B cell (primary cell): ENCODE measurements around the gene ETFB.

Experiments used
- EZH2 ChIP-seq: IDR thresholded peaks from 2 replicates; pipeline ENCODE4 v1.6.1; 2012; ENCODE audit warnings: borderline replicate concordance, low read depth, mild to moderate bottlenecking, moderate library complexity, low read length; ENCODE audit not compliant: insufficient read depth, poor library complexity, severe bottlenecking
- TF ChIP-seq, protein P1 (sequence below): fragments of 200-600 bp; IDR thresholded peaks from one replicate; pipeline ENCODE4 v1.8.0; 2022; ENCODE audit warnings: antibody characterized with exemption, mild to moderate bottlenecking

DNA sequence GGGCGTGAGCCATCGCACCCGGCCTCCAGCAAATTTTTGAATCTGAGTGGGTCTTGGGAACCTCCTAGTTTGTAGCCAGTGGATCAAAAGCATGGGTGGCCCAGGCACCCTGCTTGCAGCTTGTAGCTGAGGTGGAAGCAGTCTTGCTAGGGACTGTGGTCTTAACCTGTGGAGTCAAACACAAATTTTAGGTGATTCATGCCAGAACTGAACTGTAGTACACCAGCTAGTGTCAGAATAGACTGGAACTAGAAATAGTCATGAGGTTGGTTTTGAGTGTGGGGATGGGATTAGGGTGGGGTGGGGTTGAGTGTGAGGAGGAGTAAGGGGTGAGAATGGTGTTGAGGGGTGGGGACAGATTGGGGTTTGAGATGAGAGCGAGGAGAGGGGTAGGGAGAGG, 15.8 kb upstream of the ETFB start:
- TF ChIP-seq, protein P1, sequence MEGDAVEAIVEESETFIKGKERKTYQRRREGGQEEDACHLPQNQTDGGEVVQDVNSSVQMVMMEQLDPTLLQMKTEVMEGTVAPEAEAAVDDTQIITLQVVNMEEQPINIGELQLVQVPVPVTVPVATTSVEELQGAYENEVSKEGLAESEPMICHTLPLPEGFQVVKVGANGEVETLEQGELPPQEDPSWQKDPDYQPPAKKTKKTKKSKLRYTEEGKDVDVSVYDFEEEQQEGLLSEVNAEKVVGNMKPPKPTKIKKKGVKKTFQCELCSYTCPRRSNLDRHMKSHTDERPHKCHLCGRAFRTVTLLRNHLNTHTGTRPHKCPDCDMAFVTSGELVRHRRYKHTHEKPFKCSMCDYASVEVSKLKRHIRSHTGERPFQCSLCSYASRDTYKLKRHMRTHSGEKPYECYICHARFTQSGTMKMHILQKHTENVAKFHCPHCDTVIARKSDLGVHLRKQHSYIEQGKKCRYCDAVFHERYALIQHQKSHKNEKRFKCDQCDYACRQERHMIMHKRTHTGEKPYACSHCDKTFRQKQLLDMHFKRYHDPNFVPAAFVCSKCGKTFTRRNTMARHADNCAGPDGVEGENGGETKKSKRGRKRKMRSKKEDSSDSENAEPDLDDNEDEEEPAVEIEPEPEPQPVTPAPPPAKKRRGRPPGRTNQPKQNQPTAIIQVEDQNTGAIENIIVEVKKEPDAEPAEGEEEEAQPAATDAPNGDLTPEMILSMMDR, result no peak
- TF ChIP-seq EZH2, result no peak
